ENCODE results near the gene AOC3.

The AOC3 gene, protein sequence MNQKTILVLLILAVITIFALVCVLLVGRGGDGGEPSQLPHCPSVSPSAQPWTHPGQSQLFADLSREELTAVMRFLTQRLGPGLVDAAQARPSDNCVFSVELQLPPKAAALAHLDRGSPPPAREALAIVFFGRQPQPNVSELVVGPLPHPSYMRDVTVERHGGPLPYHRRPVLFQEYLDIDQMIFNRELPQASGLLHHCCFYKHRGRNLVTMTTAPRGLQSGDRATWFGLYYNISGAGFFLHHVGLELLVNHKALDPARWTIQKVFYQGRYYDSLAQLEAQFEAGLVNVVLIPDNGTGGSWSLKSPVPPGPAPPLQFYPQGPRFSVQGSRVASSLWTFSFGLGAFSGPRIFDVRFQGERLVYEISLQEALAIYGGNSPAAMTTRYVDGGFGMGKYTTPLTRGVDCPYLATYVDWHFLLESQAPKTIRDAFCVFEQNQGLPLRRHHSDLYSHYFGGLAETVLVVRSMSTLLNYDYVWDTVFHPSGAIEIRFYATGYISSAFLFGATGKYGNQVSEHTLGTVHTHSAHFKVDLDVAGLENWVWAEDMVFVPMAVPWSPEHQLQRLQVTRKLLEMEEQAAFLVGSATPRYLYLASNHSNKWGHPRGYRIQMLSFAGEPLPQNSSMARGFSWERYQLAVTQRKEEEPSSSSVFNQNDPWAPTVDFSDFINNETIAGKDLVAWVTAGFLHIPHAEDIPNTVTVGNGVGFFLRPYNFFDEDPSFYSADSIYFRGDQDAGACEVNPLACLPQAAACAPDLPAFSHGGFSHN

DNA sequence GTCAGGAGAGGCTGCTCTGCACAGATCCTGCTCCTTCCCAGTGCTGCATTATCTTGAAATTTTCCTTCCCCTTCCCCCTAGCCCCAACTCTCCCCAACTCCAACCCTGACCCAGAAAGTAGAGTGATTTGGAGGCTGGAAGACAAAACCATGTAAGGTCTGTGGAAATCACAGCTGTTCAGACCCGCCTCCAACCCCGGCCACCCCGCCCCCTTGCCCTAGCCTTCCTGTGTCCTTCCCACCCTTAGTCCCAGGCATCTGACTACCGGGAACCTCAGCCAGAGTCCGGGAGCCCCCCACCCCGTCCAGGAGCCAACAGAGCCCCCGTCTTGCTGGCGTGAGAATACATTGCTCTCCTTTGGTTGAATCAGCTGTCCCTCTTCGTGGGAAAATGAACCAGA lies at the start of gene AOC3:
TSS of gene AOC3 (plus strand) at position 246 of the 400 bp plus-strand sequence. CDS start at position 391, 145 bp downstream.
- DNase-seq = no peak

DNA sequence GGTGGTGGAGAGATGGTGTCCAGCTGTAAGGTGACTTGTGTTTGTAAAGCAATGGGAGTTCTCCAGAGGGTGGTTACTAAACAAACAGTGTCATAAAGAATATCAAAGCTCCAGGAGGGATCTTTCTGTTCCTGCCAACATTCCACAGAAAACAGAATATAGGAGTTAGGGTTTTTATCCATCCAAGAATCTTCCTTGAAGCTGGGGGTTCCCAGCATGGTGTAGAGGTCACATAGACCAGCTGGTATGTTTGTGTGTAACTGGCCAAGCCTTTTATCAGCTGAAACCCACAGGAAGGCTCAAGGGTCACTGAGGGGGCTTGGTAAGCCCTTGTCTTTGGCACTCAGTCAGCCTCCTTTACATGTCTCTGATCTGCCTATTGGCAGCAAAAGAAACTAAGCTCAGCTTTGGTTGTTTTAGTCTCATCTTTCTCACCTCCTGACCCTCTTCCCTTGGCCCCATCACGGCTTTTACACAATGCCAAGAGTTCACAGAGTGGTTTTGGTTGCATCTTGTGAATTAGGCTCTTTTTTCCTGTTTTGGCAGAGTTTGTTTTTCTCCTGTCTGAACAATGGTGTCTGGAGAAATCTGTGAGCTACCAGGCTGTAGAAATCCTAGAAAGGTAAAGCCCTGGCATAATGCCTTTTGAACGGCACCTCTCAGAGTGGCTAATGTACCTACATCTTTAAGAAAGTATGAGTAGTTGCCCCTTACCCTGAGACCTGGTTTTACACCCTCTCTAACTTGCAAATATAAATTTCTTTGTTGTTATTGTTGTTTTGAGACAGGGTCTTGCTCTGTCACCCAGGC lies 47.7 kb upstream of the AOC3 start:
- DNase-seq = no peak

DNA sequence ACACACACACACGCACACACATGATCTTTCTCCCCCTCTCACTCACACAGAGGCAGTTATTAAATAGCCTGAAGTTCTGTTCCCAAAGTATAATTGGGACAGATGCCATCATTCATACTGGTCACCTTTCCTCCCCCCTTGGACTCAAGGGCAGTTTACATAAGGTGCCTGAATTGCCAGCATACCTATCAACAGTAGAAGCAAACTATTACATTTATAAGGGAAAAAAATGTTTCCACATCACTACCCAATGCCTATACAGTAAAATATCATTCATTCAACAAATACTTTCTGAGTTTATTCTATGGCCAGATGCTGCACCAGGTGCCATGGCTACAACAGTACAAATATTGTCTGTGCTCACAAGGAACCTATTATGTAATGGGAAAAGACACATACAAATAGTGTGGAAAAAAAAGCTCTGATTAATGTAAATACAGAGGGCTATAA lies 46.1 kb upstream of the AOC3 start:
- no peak for DNase-seq

DNA sequence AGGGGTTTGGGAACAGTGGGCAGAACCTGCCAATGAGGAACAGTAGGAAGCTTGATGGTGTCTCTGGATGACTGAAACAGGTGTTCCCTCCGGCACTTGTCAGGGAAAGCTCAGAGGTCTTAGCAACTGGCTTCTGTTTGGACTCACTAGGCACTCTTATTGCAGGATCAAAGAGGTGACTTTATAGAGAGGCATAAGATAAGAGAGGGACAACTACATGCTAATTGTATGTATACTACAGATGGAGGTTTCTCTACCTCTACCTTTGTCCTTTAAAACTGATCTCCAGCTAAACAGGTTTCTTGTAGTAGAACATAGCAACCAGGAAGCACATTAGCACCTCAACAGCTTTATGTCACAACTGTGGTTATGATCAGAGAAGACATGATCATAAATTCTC lies 44.8 kb upstream of the AOC3 start:
- no peak for DNase-seq

DNA sequence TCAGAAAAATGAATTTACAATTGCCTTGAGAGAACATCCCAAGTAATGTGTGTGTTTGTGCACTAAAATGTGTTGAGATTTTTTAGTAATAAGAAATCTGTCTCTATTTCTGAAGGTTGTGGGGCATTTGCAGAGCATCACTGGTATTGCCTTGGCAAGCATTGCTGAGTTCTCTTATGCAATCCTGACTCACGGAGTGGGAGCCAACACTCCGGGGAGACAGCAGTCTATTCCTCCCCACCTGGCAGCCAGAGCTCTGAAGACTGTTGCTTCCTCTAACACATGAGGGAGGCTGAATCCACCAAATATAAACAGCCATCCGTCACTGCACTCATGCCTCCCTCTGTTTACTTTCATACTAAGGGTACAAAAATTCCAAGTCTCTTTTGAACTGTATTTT lies 41.7 kb upstream of the AOC3 start:
- no peak for DNase-seq

DNA sequence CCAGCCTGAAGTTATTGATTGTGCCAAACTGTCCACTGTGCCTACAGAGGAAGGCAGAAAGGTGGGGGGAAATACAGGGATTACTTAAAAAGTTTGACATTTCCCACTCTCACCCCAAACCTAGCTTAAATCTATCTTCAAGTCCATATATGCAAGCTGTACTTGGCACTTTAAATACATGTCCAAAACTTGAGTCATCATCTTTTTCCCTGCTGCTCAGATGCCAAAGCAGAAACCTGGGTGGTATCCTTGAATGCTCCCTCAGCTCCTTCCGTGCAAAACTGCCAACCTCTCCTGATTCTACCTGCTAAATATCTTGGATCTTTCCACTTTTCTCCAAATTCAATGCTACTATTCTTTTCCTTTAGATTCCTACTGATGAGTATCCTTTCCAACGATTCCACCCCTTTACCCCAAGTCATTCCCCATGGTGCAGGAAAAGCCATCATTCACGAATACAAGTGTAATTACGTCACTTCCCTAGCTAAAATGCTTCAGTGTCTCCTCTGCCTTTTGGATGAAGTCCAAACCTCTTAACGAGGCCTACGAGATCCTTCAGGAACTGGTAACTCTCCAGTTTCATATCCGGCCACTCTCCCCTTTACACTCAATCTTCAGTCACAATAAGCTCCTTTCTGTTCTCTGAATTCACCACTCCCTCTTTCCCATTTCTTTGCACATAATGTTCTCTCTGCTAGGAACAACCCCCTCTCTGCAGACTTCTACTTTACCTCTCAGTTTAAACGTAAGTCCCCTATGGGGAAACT lies 36.2 kb upstream of the AOC3 start:
- DNase-seq = no peak

DNA sequence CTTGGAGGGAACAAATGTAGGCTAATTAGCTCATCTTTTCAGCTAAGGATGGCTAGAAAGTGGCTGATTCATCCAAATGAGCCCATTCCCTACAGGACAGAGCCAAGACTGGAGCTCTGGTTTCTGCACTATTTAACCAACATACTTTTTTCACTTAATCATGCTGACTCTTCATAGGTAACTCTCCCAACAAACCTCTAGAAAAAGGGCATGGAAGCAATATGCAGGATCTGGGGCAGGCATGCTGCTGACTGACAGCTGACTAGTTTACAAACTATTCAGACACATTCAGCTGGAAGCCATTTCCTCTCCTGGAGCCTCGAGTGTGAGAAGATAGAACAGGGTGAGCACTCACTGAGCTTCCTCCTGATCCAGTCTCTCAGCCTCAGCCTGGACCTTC lies 33.1 kb upstream of the AOC3 start:
- DNase-seq = no peak

DNA sequence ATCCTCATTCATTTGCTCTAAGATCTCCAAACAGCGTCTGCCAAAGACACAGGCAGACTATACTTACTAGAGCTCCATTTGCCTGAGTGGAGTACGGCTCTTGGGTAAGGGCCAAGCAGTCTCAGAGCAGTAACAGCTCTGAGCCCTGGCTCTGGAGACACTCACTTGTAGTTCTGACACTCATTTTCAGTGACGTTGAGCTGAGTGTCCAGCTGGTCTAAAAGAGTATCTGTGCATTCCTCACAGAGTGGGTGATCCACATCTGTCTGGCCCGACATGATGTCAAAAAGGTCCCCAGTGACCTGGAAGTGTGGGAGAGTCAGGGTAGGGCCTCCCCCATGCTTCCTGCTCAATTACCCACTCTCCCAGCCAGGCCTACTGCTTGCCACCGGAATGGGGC lies 32.6 kb upstream of the AOC3 start:
- DNase-seq = no peak

DNA sequence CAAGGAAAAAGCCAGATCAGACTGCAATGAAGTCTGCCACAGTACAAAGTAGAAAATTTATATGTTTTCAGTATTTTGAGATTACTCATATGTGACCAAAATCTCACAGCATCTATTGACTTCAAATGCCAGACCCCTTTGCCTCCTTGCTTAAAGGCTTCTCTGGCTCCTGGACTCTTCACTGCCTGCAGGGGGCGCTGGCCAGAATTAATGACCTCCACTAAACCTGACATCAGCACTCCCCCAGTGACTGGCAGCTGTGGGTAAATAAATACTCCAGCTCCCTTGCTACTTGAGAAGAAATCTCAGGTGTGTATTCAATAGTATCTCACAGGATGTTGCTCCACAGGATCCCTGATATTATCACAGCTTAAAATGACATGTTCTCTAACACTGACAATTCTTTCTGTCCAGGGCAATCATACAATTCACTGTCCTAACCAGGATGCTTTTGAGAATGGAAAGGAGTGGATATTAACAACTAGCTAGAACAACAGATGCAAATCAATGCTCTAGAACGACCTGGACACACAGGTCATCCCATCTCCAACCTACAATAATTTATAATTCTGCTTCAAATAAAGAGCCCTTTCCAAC lies 31.0 kb upstream of the AOC3 start:
- DNase-seq = peak; percentile 6 to 25

DNA sequence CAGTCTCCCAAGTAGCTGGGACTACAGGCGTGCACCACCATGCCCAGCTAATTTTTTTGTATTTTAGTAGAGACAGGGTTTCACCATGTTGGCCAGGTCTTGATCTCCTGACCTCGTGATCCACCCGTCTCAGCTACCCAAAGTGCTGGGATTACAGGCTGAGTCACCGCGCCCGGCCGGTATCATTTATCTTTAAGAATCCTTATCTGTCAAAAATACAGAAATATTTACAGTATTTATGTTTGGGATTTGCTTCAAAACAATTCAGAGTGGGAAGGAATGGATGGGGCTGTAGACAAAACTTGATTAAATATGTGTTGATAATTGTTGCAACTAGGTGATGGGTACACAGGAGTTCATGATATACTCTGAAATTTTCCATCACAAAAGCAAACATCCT lies 29.8 kb upstream of the AOC3 start:
- no peak for DNase-seq

DNA sequence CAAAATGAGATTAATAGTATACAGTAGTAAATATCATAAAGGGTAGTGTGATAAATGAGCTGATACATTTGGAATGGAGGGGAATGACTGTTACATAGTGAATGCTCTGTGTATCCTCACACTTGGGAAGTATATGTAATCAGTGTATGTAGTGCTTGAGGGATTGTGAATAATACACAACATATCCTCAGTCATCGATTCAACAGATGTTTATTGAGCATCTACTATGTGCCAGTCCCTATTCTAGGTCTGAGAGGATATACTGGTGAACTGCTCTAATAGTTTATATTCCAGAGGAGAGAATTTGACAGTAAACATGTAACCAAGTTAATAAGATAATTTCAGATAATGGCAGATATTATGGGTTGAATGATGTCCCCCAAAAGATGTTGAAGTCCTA lies 23.5 kb upstream of the AOC3 start:
- DNase-seq = no peak

DNA sequence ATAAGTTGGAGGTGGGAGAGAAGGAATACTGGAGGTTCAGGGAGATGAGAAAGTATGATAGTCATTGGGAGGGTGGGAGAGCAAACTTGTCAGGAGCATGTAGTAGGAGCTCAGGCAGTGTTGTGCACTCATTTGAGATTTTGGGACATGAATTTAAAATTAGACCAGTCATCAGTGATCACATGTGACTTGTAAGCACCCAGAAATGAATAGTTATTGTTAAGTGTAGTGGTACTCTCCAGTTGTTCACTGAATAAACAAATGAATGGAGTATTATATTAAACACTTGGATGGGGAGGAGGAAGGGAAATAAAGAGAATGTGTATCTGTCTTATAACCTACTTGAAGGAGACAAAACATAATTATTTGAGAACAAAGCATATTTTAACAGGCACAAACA lies 20.0 kb upstream of the AOC3 start:
- DNase-seq = no peak

DNA sequence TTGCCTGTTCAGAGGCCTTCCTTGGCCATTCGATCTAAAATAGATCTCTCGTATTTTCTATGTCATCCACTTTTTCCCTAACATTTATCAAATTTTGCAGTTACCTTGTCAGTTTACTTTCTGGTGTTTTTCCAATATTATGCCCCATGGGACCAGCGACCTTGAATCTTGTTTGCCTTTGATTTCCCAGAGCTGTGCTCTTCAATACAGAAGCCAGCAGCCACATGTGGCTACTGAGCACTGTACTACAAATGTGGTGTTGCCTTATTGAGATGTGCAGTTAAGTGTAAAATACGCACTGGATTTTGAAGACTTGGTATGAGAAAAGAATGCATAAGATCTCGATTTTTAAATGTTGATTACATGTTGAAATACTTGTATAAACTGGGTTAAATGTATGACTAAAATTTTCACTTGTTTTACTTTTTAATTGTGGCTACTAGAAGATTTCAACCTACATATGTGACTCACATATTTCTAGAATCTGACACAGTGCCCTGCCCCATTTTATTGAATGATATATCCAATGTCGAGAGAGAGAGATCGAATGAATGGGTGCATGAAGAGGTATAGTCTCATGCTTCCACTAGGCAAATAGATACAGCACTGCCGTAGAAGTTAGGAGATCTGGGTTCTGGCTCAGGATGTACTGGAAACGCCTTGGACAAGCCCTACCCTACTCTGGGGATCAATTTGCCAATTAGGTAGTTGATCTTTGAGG lies 18.6 kb upstream of the AOC3 start:
- no peak for DNase-seq

DNA sequence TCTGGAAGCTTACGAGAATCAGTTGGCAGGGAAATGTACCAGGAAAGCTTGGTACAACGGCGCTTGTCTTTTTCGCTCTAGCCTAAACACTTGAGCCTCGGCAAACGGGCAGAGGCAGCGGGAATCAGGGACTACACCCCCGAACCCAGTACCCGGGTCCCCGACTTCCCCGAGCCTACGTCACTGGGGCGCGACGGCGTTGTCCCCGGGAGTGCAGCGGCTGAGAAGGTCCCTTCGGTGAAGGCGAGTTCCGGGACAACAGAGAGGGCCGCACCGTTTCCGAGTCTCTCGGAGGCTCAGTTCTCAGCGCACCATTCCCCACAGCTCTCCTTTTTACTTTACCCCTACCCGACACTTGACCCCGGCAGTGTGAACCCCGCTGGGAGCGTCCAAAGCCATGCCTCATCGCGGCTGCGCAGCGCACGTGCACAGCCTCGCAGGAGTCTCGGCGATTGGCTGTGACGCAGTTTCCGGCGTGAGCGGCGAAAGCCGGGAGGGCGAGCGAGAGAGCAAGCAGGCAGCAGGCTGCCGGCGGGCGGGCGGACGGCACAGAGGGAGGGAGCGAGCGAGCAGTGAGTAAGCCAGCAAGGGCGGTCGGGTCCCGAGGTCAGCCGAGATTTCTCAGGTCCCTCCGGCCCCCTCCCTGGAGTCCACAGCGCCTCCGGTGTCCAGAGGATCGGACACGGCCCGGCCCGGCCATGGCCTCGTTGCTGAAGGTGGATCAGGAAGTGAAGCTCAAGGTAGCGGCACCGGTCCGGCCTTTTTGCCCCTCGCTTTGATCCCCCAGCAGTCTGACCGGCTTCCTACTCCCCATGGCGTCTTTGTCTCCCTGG lies 17.8 kb upstream of the AOC3 start, which contains the start of gene PSME3:
TSS of gene PSME3 (plus strand) at position 464 of the 833 bp plus-strand sequence. CDS start at position 699, 235 bp downstream.
- peak; percentile 77 to 86 for DNase-seq

DNA sequence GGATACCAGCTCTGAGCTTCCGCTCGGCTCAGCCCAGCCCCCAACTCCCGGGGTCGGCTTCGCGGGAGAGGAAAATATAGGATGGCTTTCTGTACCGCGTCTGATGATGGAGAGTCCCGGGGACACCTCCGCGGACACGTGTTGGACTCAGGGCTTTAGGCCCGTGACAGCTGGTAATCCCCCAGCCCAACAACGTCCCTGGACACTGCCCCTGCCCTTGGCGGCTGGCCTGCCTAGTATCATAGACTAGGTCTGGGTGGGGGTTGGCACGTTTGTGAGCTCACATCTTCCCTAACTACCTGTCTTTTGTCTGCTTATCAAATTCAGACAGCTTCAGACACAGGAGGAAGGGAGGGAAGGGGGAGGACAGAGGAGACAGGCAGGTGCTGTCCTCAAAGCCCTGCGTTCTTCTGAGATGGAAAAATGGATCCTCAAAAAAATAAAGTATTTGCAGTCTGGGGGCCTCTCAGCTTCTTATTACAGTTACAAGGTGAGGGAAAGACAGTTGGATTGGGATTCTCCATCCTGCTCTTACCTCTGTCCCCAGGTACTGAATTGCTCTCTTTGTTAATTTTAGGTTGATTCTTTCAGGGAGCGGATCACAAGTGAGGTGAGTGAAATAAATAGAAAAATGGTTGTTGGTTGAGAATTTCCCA lies 17.1 kb upstream of the AOC3 start:
- no peak for DNase-seq

DNA sequence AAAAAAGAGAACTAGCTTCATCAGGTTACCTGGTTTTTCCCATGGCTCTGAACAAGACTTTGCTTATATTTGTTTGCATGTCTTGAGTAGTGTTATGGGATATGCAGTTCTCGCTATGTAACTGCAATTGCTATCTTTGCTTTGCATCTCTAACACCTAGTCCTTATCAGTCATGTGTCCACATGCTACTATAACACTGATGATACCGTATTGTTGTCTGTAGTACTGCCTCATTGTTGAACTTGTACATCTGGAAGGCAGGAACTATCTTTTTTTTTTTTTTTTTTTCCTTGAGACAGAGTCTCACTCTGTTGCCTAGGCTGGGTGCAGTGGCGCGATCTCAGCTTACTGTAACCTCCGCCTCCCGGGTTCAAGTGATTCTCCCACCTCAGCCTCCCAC lies 15.3 kb upstream of the AOC3 start:
- no peak for DNase-seq

DNA sequence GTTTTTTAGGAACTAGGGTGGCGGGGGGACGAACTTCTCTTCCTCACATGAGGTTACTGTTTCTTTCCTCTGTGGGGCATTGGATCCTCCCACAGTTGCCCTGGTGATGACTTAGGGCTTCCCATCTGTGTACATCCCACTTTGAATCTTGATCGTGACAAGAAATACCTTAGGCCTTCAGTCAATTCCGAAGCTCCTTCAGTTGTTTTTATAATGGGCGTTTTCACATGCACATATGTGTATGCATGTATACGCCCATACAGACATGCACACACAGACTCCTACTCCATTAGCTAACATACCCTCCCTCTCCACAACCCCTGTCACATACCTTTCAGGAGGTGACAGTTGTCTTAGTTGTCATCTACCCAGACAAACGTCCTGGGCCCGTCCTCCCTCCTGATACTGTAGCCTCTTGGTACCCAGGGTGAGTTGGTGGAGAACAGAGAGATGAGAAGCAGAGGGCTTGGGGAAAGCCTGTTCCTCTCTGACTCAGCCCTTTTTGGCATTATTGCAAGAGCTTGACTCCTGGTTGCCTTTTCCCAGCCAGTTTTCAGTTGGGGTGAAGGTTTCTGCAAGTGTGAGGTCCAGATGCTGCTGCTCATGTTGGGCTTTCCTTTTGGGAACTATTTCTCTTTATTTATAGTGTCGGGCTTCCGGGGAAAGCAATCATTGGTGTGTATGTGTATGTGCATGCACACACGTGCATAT lies 8.9 kb upstream of the AOC3 start:
- no peak for DNase-seq

DNA sequence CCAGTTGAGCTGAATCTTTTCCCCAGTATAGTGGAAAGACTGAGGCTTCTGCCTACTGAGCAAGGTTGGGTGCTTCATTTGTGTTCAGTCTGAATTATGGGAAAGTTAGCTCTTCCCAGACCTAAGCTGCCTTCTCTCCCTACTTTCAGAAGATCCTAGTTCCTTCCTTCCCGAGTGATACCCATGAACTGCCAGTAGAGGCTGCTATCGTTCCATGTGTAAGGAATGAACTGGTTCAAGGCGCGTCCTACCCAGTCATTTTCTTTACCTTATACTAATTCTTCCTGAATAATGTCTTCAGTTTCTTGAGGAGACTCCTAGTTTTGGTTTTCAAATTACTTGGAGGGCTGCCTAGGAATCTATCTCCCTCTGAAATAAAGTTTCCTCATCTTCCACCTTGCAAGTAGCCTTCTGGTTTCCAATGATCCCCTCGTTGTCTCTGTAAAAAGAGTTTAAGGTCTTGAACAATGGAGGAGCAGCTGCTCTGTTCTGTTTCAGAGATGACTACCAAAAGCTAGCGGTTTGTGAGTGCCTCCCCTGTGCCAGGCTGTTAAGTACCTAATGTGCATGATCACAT lies 7.6 kb upstream of the AOC3 start:
- peak; percentile 4 to 11 for DNase-seq

DNA sequence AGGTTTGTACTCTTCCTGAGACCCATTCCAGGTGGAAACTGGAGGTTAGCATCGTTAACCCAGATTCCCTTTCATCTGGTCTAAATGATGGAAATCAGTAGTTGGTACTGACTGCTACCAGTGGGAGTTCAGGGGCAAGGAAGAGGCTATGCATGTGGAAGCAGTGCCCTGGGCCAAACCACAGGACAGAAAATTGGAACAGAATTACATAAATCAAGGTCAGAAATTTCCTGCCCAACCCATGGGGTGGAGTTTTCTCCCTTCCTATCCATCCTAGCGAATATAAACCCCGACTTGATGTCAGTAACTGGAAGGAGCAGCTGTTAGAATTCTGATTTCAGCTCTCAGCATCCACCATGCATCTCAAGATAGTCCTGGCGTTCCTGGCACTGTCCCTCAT lies 6.7 kb upstream of the AOC3 start, which contains the start of gene AOC2:
TSS of gene AOC2 (plus strand) at position 310 of the 400 bp plus-strand sequence. CDS start at position 357, 47 bp downstream.
- DNase-seq = no peak

Measured in NCI-H446 (cell line).